H1 (cell line): ENCODE measurements around the gene REXO5. TPM values are rescaled to one million over a fixed set of nuclear protein-coding genes. Genes with fewer than 3 reads are reported as not detected.

Experiments used
- polyA plus RNA-seq, 7 experiments: library from polyadenylated mRNA; depleted of rRNA in 3 of 7; stranded (reverse) in 5 of 7; unstranded in 2 of 7; fragments of >200 nt in 5 of 7; fragments of 200-250 nt in 2 of 7; gene quantifications; 1 replicate in 5 of 7; 2 replicates in 1 of 7; 4 replicates in 1 of 7; pipeline versions ENCODE4 v1.2.1 to v1.2.3, GENCODE V29; 2011 to 2013; ENCODE audit warnings: missing spikeins in 2 of 7, mixed read lengths in 2 of 7
- total RNA-seq: library from RNA; stranded (reverse); fragmentation: NEBNext Ultra II Directional; extraction: Animal tissue kit (Norgen Biotek cat#: 25700); gene quantifications from 2 replicates; pipeline ENCODE4 v1.2.1, GENCODE V29; 2021
- TF ChIP-seq, protein P1 (sequence below), 3 experiments: IDR thresholded peaks; 1 replicate in 2 of 3; 2 replicates in 1 of 3; pipeline versions ENCODE4 v1.5.1 to v1.6.1; 2011; ENCODE audit warnings: low read length in 3 of 3, mild to moderate bottlenecking in 3 of 3, inconsistent platforms in 2 of 3, low read depth in 1 of 3, moderate library complexity in 1 of 3; ENCODE audit not compliant: insufficient read depth in 1 of 3; ENCODE audit errors: control extremely low read depth in 1 of 3

Gene REXO5
- total and polyA plus RNA-seq, 2 of the 8 experiments (the other 6 are each of a cell fraction or from before 2014, with no cell fraction given), result 2.4 to 8.9 TPM

DNA sequence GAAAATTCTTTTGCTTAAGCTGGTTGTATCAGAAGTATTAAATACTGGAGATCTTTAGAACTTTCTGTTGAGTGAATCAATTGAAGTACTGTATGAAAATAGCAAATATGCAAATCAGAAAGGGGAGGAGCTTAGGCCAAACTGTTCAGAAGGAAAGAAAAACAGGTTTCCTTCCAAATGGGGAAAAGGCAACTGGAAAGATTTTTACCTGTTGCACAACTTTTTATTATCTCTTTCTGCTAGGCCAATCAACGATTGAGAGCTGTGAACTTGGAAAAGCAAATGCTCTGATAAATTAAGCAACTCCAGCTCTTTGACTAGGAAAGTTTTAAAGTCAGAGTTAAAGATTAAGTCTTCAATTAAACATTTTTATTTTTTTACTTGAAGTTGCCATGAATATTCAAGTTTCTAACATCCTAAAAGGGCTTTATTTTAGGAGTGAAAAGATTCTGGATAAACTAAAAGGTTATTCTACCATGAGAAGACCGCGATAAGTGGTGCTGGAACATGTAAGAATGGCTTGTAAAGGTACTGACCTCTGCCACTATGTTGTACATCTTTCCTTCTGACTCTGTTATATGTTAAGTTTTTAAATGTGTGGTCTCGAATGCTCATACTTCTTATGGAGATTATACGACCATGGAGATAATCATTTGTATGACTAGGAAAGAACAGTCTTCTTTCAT lies 77.4 kb downstream of the REXO5 start (continued):
- TF ChIP-seq, protein P1, sequence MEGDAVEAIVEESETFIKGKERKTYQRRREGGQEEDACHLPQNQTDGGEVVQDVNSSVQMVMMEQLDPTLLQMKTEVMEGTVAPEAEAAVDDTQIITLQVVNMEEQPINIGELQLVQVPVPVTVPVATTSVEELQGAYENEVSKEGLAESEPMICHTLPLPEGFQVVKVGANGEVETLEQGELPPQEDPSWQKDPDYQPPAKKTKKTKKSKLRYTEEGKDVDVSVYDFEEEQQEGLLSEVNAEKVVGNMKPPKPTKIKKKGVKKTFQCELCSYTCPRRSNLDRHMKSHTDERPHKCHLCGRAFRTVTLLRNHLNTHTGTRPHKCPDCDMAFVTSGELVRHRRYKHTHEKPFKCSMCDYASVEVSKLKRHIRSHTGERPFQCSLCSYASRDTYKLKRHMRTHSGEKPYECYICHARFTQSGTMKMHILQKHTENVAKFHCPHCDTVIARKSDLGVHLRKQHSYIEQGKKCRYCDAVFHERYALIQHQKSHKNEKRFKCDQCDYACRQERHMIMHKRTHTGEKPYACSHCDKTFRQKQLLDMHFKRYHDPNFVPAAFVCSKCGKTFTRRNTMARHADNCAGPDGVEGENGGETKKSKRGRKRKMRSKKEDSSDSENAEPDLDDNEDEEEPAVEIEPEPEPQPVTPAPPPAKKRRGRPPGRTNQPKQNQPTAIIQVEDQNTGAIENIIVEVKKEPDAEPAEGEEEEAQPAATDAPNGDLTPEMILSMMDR (IDR thresholded peaks at IDR 0.05; ENCODE audit: control extremely low read depth in 1 of 3, insufficient read depth in 1 of 3, low read depth in 1 of 3, low read length in 3 of 3), result no peak
